Stomach (tissue), 4 donors: ENCODE results near the gene ATG2B.

Experiments used
- CTCF ChIP-seq, 7 experiments: fragments of 450-650 bp in 4 of 7; fragments of 200-600 bp in 3 of 7; sonication (generic) in 3 of 7; IDR thresholded peaks; one replicate each; pipeline ENCODE4 v1.5.1; 2016 to 2019; ENCODE audit warnings: antibody characterized with exemption in 7 of 7, control low read depth in 2 of 7, mild to moderate bottlenecking in 1 of 7
- POLR2A ChIP-seq, 4 donors: fragments of 450-650 bp; IDR thresholded peaks; one replicate each; pipeline ENCODE4 v1.6.1; 2016; ENCODE audit warnings: antibody characterized with exemption in 4 of 4, control low read depth in 2 of 4, mild to moderate bottlenecking in 1 of 4, moderate library complexity in 1 of 4

GRCh38 chr14:96299441-96299840, 63.7 kb downstream of the ATG2B start:
- TF ChIP-seq CTCF (IDR thresholded peaks at IDR 0.05) (no peak), POLR2A (IDR thresholded peaks at IDR 0.05) (no peak)
